OCI-LY1 (cell line): ENCODE measurements around the gene CRACDL.

ENCODE experiments used
- H2AFZ ChIP-seq: fragments of 200-600 bp; sonication (generic), shearing (Covaris generic); 2 replicates; pipeline ENCODE4 v1.6.0; 2014; ENCODE audit warnings: antibody characterized with exemption, mild to moderate bottlenecking, low read length
- H3F3A ChIP-seq: fragments of 200-600 bp; sonication (generic), shearing (Covaris generic); 2 replicates; pipeline ENCODE4 v1.6.0; 2014; ENCODE audit warnings: mild to moderate bottlenecking, antibody characterized with exemption, low read length, moderate library complexity; ENCODE audit not compliant: insufficient read depth
- H3K27ac ChIP-seq: fragments of 200-600 bp; sonication (generic); 2 replicates; pipeline ENCODE4 v1.5.1; 2014; ENCODE audit warnings: low read length, mixed run types, mild to moderate bottlenecking, low read depth; ENCODE audit not compliant: poor library complexity, severe bottlenecking
- H3K27me3 ChIP-seq: fragments of 200-600 bp; sonication (generic); 2 replicates; pipeline ENCODE4 v1.6.0; 2014; ENCODE audit warnings: antibody characterized with exemption, mild to moderate bottlenecking, low read length, moderate library complexity; ENCODE audit not compliant: insufficient read depth
- H3K36me3 ChIP-seq: fragments of 200-600 bp; sonication (generic); 2 replicates; pipeline ENCODE4 v1.6.1; 2014; ENCODE audit warnings: mild to moderate bottlenecking, antibody characterized with exemption, low read length, moderate library complexity, mixed read lengths; ENCODE audit not compliant: insufficient read depth
- H3K4me1 ChIP-seq: fragments of 200-600 bp; sonication (generic); 2 replicates; pipeline ENCODE4 v1.5.1; 2014; ENCODE audit warnings: mild to moderate bottlenecking, low read length, moderate library complexity; ENCODE audit not compliant: insufficient read depth, severe bottlenecking
- H3K4me2 ChIP-seq: fragments of 200-600 bp; sonication (generic), shearing (Covaris generic); 2 replicates; pipeline ENCODE4 v1.6.1; 2014; ENCODE audit warnings: low read length
- H3K4me3 ChIP-seq: fragments of 200-600 bp; sonication (generic); 2 replicates; pipeline ENCODE4 v1.5.1; 2014; ENCODE audit warnings: low read length, low read depth, mild to moderate bottlenecking, mixed read lengths; ENCODE audit not compliant: poor library complexity, severe bottlenecking
- H3K79me2 ChIP-seq: fragments of 200-600 bp; shearing (Covaris generic); 2 replicates; pipeline ENCODE4 v1.6.1; 2016; ENCODE audit warnings: mixed run types, low read length, mixed read lengths; ENCODE audit not compliant: insufficient read depth
- H3K9ac ChIP-seq: fragments of 200-600 bp; sonication (generic), shearing (Covaris generic); 2 replicates; pipeline ENCODE4 v1.6.1; 2014; ENCODE audit warnings: mild to moderate bottlenecking, low read length, mixed read lengths
- H3K9me2 ChIP-seq: fragments of 200-600 bp; sonication (generic), shearing (Covaris generic); 2 replicates; pipeline ENCODE4 v1.6.1; 2014; ENCODE audit warnings: low read depth, mild to moderate bottlenecking, low read length, mixed read lengths
- H3K9me3 ChIP-seq: fragments of 200-600 bp; shearing (Covaris generic); 2 replicates; pipeline ENCODE4 v1.6.1; 2014; ENCODE audit warnings: low read length, mixed read lengths
- H4K20me1 ChIP-seq: fragments of 200-600 bp; sonication (generic), shearing (Covaris generic); 2 replicates; pipeline ENCODE4 v1.6.0; 2016; ENCODE audit warnings: mild to moderate bottlenecking, low read length; ENCODE audit not compliant: insufficient read depth
- EZH2 ChIP-seq: fragments of 200-600 bp; sonication (generic), shearing (Covaris generic); IDR thresholded peaks from 2 replicates; pipeline ENCODE4 v1.8.0; 2017; ENCODE audit warnings: borderline replicate concordance, mixed run types, mild to moderate bottlenecking, antibody characterized with exemption, low read length, moderate library complexity, mixed read lengths
- TF ChIP-seq, protein P1 (sequence below): fragments of 200-600 bp; sonication (generic), shearing (Covaris generic); IDR thresholded peaks from 2 replicates; pipeline ENCODE4 v1.5.1; 2017; ENCODE audit warnings: mild to moderate bottlenecking, antibody characterized with exemption, low read length, moderate library complexity, mixed read lengths

Gene CRACDL

DNA sequence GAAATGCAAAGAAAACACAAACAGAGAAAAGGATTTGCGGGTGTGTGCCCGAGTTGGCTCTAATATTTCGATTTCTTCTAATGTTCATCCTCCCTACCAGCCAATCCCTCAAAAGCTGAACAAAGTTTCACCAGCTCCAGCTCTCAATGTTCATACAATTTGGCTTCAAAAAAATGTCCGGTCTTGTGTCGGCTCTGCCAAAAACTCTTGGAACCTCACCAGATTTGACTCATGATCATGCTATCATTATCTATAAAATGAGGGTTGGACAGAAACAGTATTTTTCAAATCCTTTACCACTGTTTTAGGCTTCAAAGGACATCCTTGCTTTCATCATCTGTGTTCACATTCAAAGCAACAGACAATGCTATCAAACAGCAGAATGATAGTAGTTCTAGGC, 88.2 kb downstream of the CRACDL start:
- Histone ChIP-seq H4K20me1 (no peaks in the 10 kb centered on the region), H3K4me2 (no peak overlapping the region), H3K4me3 (no peak overlapping the region), H2AFZ (no peak overlapping the region), H3F3A (no peaks in the 10 kb centered on the region), H3K36me3 (no peaks in the 10 kb centered on the region), H3K27ac (no peak overlapping the region), H3K9me2 (no peaks in the 10 kb centered on the region), H3K27me3 (peaks cover 3% of the 10 kb centered on the region; the same call in 1 of the 2 replicates), H3K9ac (no peak overlapping the region), H3K4me1 (no peaks in the 10 kb centered on the region), H3K9me3 (no peaks in the 10 kb centered on the region), H3K79me2 (no peaks in the 10 kb centered on the region)
- TF ChIP-seq EZH2 = no peak
- TF ChIP-seq, protein P1, sequence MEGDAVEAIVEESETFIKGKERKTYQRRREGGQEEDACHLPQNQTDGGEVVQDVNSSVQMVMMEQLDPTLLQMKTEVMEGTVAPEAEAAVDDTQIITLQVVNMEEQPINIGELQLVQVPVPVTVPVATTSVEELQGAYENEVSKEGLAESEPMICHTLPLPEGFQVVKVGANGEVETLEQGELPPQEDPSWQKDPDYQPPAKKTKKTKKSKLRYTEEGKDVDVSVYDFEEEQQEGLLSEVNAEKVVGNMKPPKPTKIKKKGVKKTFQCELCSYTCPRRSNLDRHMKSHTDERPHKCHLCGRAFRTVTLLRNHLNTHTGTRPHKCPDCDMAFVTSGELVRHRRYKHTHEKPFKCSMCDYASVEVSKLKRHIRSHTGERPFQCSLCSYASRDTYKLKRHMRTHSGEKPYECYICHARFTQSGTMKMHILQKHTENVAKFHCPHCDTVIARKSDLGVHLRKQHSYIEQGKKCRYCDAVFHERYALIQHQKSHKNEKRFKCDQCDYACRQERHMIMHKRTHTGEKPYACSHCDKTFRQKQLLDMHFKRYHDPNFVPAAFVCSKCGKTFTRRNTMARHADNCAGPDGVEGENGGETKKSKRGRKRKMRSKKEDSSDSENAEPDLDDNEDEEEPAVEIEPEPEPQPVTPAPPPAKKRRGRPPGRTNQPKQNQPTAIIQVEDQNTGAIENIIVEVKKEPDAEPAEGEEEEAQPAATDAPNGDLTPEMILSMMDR = no peak

DNA sequence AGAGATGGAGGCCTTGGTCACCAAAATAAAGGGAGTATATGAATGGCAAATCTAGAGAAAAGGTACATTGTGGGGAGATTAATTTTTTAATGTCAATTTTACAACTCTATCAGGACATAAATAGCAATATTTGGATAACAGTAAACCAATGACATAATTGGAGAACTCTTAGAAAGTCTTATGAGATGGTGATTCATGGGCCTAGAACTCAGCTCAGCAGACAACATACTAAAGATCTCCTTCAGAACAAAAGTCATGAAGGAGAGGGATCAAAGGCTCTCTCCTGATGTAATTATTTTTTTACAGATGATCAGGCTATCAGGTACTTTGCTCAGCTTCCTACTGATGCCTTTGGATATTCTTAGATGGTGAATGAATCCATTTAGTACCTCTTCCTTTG, 90.0 kb downstream of the CRACDL start:
- Histone ChIP-seq H3K9ac (no peak overlapping the region), H3F3A (no peaks in the 10 kb centered on the region), H3K27ac (no peak overlapping the region), H2AFZ (no peak overlapping the region), H3K9me2 (no peaks in the 10 kb centered on the region), H3K4me1 (no peaks in the 10 kb centered on the region), H3K4me3 (no peak overlapping the region), H3K79me2 (no peaks in the 10 kb centered on the region), H3K4me2 (no peak overlapping the region), H4K20me1 (no peaks in the 10 kb centered on the region), H3K36me3 (no peaks in the 10 kb centered on the region), H3K27me3 (peaks cover 3% of the 10 kb centered on the region; the same call in 1 of the 2 replicates), H3K9me3 (no peaks in the 10 kb centered on the region)
- TF ChIP-seq EZH2 = no peak
- TF ChIP-seq, protein P1 = no peak

DNA sequence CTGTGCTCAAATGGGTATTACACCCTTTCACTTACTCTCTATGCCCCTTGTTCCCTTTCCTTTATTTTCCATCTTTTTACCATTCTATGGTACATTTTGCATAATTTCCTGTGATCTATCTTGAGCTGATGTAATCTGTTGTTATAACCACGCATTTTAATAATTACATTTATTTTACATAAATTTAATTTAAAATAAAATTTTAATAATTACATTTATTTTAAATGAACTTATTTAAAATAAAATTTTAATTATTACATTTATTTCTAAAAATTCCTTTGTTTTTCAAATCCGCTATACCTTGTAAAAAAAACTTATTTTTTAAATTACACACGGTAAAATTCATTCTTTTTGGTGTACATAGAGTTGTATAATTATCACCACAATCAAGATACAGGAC, 93.9 kb downstream of the CRACDL start:
- TF ChIP-seq, protein P1 = no peak
- no peak for TF ChIP-seq EZH2
- no peaks in the 10 kb centered on the region for H3K4me1 ChIP-seq
- no peak overlapping the region for H3K4me3 ChIP-seq
- H3K9me2 ChIP-seq = no peaks in the 10 kb centered on the region
- H3K36me3 ChIP-seq = no peaks in the 10 kb centered on the region
- no peak overlapping the region for H3K4me2 ChIP-seq
- H4K20me1 ChIP-seq = no peaks in the 10 kb centered on the region
- no peaks in the 10 kb centered on the region for H3K79me2 ChIP-seq
- no peak overlapping the region for H3K9ac ChIP-seq
- H3K9me3 ChIP-seq = no peaks in the 10 kb centered on the region
- no peak overlapping the region for H3K27ac ChIP-seq
- H3F3A ChIP-seq = no peaks in the 10 kb centered on the region
- H2AFZ ChIP-seq = no peak overlapping the region
- no peaks in the 10 kb centered on the region for H3K27me3 ChIP-seq
